ENCODE measurements around the gene PITPNC1.
A peak's percentile ranks its signal among the peaks of the same experiment; 100 is the strongest.
"Not testable (repeated sequence)": the region's sequence is repeated elsewhere in the genome, so short reads cannot be mapped to it uniquely, and the experiment has no call there.

The PITPNC1 gene

GRCh38 chr17:67647482-67647881, 270.4 kb downstream of the PITPNC1 start:
- no peak for DNase-seq (ENCODE audit: low spot score in 2 of 2)
- Mint-ChIP-seq H3K27ac (peak overlapping the region; percentile 82), H3K4me1 (peaks cover 35% of the 10 kb centered on the region), H3K36me3 (peaks cover 1% of the 10 kb centered on the region), H3K4me3 (no peak overlapping the region), H3K9me3 (no peaks in the 10 kb centered on the region)
- ATAC-seq: no peak

GRCh38 chr17:67648032-67648905, 271.2 kb downstream of the PITPNC1 start:
- no peak for DNase-seq (ENCODE audit: low spot score in 2 of 2)
- peak overlapping the region; percentile 82 for H3K27ac Mint-ChIP-seq
- H3K9me3 Mint-ChIP-seq: no peaks in the 10 kb centered on the region
- H3K36me3 Mint-ChIP-seq: peaks cover 9% of the 10 kb centered on the region
- no peak for ATAC-seq
- peaks cover 43% of the 10 kb centered on the region for H3K4me1 Mint-ChIP-seq
- no peak overlapping the region for H3K4me3 Mint-ChIP-seq

GRCh38 chr17:67648906-67649295, 271.8 kb downstream of the PITPNC1 start:
- H3K9me3 Mint-ChIP-seq, ATAC-seq: not testable (repeated sequence)
- peak overlapping the region; percentile 82 for H3K27ac Mint-ChIP-seq

GRCh38 chr17:67649891-67650290, 272.8 kb downstream of the PITPNC1 start:
- no peaks in the 10 kb centered on the region for H3K9me3 Mint-ChIP-seq
- ATAC-seq (no peak), DNase-seq (ENCODE audit: low spot score in 2 of 2) (no peak)
- peak overlapping the region; percentile 92 for H3K27ac Mint-ChIP-seq
- H3K4me1 Mint-ChIP-seq: peaks cover 59% of the 10 kb centered on the region
- H3K36me3 Mint-ChIP-seq: peaks cover 10% of the 10 kb centered on the region
- peak overlapping the region; percentile 65 for H3K4me3 Mint-ChIP-seq

More at GRCh38 chr17:67648906-67649295, 271.8 kb downstream of the PITPNC1 start:
- H3K4me3 Mint-ChIP-seq; DNase-seq (ENCODE audit: low spot score in 2 of 2): not testable (repeated sequence)
- peaks cover 50% of the 10 kb centered on the region for H3K4me1 Mint-ChIP-seq
- peaks cover 10% of the 10 kb centered on the region for H3K36me3 Mint-ChIP-seq

- H3K27ac Mint-ChIP-seq: peak overlapping the region; percentile 92
- peaks cover 10% of the 10 kb centered on the region for H3K36me3 Mint-ChIP-seq
- not testable (repeated sequence) for H3K9me3 Mint-ChIP-seq, ATAC-seq
- peak overlapping the region; percentile 65 for H3K4me3 Mint-ChIP-seq
- peaks cover 67% of the 10 kb centered on the region for H3K4me1 Mint-ChIP-seq
- DNase-seq (ENCODE audit: low spot score in 2 of 2): peak in 1 of 2 donors; percentile 61
Observed at GRCh38 chr17:67651218-67651579, 274.1 kb downstream of the PITPNC1 start.

GRCh38 chr17:67652433-67652832, 275.4 kb downstream of the PITPNC1 start:
- Mint-ChIP-seq H3K36me3 (peaks cover 10% of the 10 kb centered on the region), H3K27ac (peak overlapping the region; percentile 73), H3K4me1 (peaks cover 79% of the 10 kb centered on the region), H3K9me3 (no peaks in the 10 kb centered on the region), H3K4me3 (no peak overlapping the region)
- no peak for ATAC-seq
- DNase-seq (ENCODE audit: low spot score in 2 of 2): no peak

- H3K4me3 Mint-ChIP-seq: peak overlapping the region; percentile 16
- H3K27ac Mint-ChIP-seq: peak overlapping the region; percentile 78
- peaks cover 6% of the 10 kb centered on the region for H3K9me3 Mint-ChIP-seq
- H3K36me3 Mint-ChIP-seq: peaks cover 10% of the 10 kb centered on the region
- ATAC-seq: no peak
- peaks cover 75% of the 10 kb centered on the region for H3K4me1 Mint-ChIP-seq
- no peak for DNase-seq (ENCODE audit: low spot score in 2 of 2)
Observed at GRCh38 chr17:67655478-67656148, 278.5 kb downstream of the PITPNC1 start.

GRCh38 chr17:67656494-67657203, 279.6 kb downstream of the PITPNC1 start:
- Mint-ChIP-seq H3K27ac (peak overlapping the region; percentile 78), H3K4me3 (peak overlapping the region; percentile 16), H3K4me1 (peaks cover 69% of the 10 kb centered on the region), H3K36me3 (peaks cover 10% of the 10 kb centered on the region), H3K9me3 (peaks cover 6% of the 10 kb centered on the region)
- ATAC-seq (peak; percentile 65), DNase-seq (ENCODE audit: low spot score in 2 of 2) (no peak)

GRCh38 chr17:67657596-67657995, 280.5 kb downstream of the PITPNC1 start:
- Mint-ChIP-seq H3K4me3 (no peak overlapping the region), H3K9me3 (peaks cover 6% of the 10 kb centered on the region), H3K4me1 (peaks cover 62% of the 10 kb centered on the region), H3K27ac (peak overlapping the region; percentile 78), H3K36me3 (peaks cover 8% of the 10 kb centered on the region)
- DNase-seq (ENCODE audit: low spot score in 2 of 2) (no peak), ATAC-seq (no peak)

GRCh38 chr17:67658265-67658664, 281.2 kb downstream of the PITPNC1 start:
- Mint-ChIP-seq H3K27ac (peak overlapping the region; percentile 80), H3K4me1 (peaks cover 55% of the 10 kb centered on the region), H3K36me3 (peaks cover 1% of the 10 kb centered on the region), H3K4me3 (no peak overlapping the region), H3K9me3 (peaks cover 6% of the 10 kb centered on the region)
- ATAC-seq (no peak), DNase-seq (ENCODE audit: low spot score in 2 of 2) (no peak)

GRCh38 chr17:67659028-67659427, 281.9 kb downstream of the PITPNC1 start:
- ATAC-seq (no peak), DNase-seq (ENCODE audit: low spot score in 2 of 2) (no peak)
- Mint-ChIP-seq H3K36me3 (no peaks in the 10 kb centered on the region), H3K27ac (peak overlapping the region; percentile 80), H3K4me3 (no peak overlapping the region), H3K4me1 (peaks cover 47% of the 10 kb centered on the region), H3K9me3 (peaks cover 6% of the 10 kb centered on the region)

- H3K27ac Mint-ChIP-seq: no peak overlapping the region
- H3K36me3 Mint-ChIP-seq: no peaks in the 10 kb centered on the region
- H3K4me1 Mint-ChIP-seq: peaks cover 24% of the 10 kb centered on the region
- DNase-seq (ENCODE audit: low spot score in 2 of 2) (no peak), ATAC-seq (no peak)
- H3K4me3 Mint-ChIP-seq: no peak overlapping the region
- peaks cover 6% of the 10 kb centered on the region for H3K9me3 Mint-ChIP-seq
Observed at GRCh38 chr17:67662712-67663111, 285.6 kb downstream of the PITPNC1 start.

- Mint-ChIP-seq H3K36me3 (peaks cover 6% of the 10 kb centered on the region), H3K9me3 (peaks cover 3% of the 10 kb centered on the region), H3K4me1 (peaks cover 16% of the 10 kb centered on the region), H3K27ac (no peak overlapping the region), H3K4me3 (no peak overlapping the region)
- no peak for DNase-seq (ENCODE audit: low spot score in 2 of 2)
- no peak for ATAC-seq
Observed at GRCh38 chr17:67663457-67663856, 286.4 kb downstream of the PITPNC1 start.

GRCh38 chr17:67666028-67666427, 288.9 kb downstream of the PITPNC1 start:
- DNase-seq (ENCODE audit: low spot score in 2 of 2) (no peak), ATAC-seq (no peak)
- H3K36me3 Mint-ChIP-seq: peaks cover 30% of the 10 kb centered on the region
- H3K4me1 Mint-ChIP-seq: peaks cover 7% of the 10 kb centered on the region
- no peaks in the 10 kb centered on the region for H3K9me3 Mint-ChIP-seq
- H3K4me3 Mint-ChIP-seq: no peak overlapping the region
- peak overlapping the region; percentile 71 for H3K27ac Mint-ChIP-seq

- H3K36me3 Mint-ChIP-seq: peaks cover 37% of the 10 kb centered on the region
- no peak for ATAC-seq
Observed at GRCh38 chr17:67666710-67667109, 289.6 kb downstream of the PITPNC1 start.

More at GRCh38 chr17:67666710-67667109, 289.6 kb downstream of the PITPNC1 start:
- Mint-ChIP-seq H3K27ac (peak overlapping the region; percentile 71), H3K4me3 (no peak overlapping the region), H3K4me1 (peaks cover 7% of the 10 kb centered on the region), H3K9me3 (no peaks in the 10 kb centered on the region)
- DNase-seq (ENCODE audit: low spot score in 2 of 2): no peak
